ENCODE data around the gene TSPAN4. TPM values are rescaled to one million over a fixed set of nuclear protein-coding genes. Genes with fewer than 3 reads are reported as not detected.

TSPAN4 gene
- total and polyA plus RNA-seq, 9 of the 15 experiments (the other 6 are each of a cell fraction or from before 2014, with no cell fraction given) = 0.07 to 31.0 (median 15.7) TPM

DNA sequence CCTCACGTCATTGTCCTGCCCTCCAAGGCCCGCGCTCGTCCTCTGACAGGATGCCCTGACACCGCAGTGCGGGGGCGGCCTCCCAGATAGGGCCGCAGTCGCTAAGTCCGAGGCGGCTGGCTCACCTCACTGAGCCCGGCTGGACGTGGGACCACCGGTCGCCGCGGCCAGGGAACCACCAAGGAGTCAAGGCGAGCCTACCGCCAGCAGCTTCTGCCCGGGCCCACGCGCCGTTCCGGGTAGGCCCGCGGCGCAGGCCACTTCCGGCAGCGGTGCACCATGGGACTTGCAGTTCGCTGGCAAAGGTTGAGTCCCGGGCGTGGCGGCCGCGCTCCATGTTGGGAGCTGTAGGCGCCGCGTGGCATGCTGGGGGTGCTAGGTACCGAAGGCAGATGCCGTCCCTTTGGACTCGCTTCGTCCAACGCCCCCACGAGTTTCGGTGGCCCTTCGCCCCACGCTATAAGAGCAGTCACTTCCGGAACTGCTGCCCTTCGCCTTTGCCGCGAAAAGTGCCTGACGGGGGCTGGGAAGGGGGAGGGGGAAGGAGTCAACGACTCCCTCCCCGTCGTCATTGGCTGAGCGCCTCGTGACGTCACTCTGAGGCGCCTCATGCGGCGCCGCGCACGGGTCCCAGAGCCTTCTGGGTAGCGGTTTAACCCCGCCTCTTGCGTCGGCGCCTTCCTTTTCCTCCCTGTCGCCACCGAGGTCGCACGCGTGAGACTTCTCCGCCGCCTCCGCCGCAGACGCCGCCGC is 33.2 kb upstream of the TSPAN4 start, which contains the start of gene RPLP2 (continued):
- TF ChIP-seq, protein P1, sequence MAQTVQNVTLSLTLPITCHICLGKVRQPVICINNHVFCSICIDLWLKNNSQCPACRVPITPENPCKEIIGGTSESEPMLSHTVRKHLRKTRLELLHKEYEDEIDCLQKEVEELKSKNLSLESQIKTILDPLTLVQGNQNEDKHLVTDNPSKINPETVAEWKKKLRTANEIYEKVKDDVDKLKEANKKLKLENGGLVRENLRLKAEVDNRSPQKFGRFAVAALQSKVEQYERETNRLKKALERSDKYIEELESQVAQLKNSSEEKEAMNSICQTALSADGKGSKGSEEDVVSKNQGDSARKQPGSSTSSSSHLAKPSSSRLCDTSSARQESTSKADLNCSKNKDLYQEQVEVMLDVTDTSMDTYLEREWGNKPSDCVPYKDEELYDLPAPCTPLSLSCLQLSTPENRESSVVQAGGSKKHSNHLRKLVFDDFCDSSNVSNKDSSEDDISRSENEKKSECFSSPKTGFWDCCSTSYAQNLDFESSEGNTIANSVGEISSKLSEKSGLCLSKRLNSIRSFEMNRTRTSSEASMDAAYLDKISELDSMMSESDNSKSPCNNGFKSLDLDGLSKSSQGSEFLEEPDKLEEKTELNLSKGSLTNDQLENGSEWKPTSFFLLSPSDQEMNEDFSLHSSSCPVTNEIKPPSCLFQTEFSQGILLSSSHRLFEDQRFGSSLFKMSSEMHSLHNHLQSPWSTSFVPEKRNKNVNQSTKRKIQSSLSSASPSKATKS (CRISPR knock-in tag; IDR thresholded peaks at IDR 0.05) = no peak
- TF ChIP-seq ZFP1 (CRISPR knock-in tag; IDR thresholded peaks at IDR 0.05) (no peak), COPS2 (conservative IDR thresholded peaks at IDR 0.05) (no peak), HMG20B (CRISPR knock-in tag; IDR thresholded peaks at IDR 0.05) (no peak), KLF6 (CRISPR knock-in tag; IDR thresholded peaks at IDR 0.05; ENCODE audit: borderline replicate concordance) (0 out of 2 replicates have a peak, but pooled peaks have one; percentile 18), FOXK2 (conservative IDR thresholded peaks at IDR 0.05 in 1 of 2, IDR thresholded peaks at IDR 0.05 in 1 of 2; ENCODE audit: low read depth in 2 of 2) (peak; percentile 51 to 70; a peak in 2 of 4 replicates), NRF1 (conservative IDR thresholded peaks at IDR 0.05 in 1 of 2, IDR thresholded peaks at IDR 0.05 in 1 of 2) (peak; percentile 79 to 85), GABPA (tag; conservative IDR thresholded peaks at IDR 0.05; ENCODE audit: low read depth) (peak; percentile 99), PTTG1 (tag; IDR thresholded peaks at IDR 0.05; ENCODE audit: low read depth) (no peak)
- TF ChIP-seq, protein P2, sequence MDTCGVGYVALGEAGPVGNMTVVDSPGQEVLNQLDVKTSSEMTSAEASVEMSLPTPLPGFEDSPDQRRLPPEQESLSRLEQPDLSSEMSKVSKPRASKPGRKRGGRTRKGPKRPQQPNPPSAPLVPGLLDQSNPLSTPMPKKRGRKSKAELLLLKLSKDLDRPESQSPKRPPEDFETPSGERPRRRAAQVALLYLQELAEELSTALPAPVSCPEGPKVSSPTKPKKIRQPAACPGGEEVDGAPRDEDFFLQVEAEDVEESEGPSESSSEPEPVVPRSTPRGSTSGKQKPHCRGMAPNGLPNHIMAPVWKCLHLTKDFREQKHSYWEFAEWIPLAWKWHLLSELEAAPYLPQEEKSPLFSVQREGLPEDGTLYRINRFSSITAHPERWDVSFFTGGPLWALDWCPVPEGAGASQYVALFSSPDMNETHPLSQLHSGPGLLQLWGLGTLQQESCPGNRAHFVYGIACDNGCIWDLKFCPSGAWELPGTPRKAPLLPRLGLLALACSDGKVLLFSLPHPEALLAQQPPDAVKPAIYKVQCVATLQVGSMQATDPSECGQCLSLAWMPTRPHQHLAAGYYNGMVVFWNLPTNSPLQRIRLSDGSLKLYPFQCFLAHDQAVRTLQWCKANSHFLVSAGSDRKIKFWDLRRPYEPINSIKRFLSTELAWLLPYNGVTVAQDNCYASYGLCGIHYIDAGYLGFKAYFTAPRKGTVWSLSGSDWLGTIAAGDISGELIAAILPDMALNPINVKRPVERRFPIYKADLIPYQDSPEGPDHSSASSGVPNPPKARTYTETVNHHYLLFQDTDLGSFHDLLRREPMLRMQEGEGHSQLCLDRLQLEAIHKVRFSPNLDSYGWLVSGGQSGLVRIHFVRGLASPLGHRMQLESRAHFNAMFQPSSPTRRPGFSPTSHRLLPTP (IDR thresholded peaks at IDR 0.05; ENCODE audit: borderline replicate concordance, extremely low read depth, insufficient read length) = no peak
- TF ChIP-seq, protein P3, sequence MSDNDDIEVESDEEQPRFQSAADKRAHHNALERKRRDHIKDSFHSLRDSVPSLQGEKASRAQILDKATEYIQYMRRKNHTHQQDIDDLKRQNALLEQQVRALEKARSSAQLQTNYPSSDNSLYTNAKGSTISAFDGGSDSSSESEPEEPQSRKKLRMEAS (CRISPR knock-in tag; IDR thresholded peaks at IDR 0.05) = peak; percentile 96
- TF ChIP-seq, protein P4, sequence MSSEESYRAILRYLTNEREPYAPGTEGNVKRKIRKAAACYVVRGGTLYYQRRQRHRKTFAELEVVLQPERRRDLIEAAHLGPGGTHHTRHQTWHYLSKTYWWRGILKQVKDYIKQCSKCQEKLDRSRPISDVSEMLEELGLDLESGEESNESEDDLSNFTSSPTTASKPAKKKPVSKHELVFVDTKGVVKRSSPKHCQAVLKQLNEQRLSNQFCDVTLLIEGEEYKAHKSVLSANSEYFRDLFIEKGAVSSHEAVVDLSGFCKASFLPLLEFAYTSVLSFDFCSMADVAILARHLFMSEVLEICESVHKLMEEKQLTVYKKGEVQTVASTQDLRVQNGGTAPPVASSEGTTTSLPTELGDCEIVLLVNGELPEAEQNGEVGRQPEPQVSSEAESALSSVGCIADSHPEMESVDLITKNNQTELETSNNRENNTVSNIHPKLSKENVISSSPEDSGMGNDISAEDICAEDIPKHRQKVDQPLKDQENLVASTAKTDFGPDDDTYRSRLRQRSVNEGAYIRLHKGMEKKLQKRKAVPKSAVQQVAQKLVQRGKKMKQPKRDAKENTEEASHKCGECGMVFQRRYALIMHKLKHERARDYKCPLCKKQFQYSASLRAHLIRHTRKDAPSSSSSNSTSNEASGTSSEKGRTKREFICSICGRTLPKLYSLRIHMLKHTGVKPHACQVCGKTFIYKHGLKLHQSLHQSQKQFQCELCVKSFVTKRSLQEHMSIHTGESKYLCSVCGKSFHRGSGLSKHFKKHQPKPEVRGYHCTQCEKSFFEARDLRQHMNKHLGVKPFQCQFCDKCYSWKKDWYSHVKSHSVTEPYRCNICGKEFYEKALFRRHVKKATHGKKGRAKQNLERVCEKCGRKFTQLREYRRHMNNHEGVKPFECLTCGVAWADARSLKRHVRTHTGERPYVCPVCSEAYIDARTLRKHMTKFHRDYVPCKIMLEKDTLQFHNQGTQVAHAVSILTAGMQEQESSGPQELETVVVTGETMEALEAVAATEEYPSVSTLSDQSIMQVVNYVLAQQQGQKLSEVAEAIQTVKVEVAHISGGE (CRISPR knock-in tag; IDR thresholded peaks at IDR 0.05) = peak in 2 of 3 experiments; percentile 71 to 95; a peak in 4 of 6 replicates
- TF ChIP-seq, protein P5, sequence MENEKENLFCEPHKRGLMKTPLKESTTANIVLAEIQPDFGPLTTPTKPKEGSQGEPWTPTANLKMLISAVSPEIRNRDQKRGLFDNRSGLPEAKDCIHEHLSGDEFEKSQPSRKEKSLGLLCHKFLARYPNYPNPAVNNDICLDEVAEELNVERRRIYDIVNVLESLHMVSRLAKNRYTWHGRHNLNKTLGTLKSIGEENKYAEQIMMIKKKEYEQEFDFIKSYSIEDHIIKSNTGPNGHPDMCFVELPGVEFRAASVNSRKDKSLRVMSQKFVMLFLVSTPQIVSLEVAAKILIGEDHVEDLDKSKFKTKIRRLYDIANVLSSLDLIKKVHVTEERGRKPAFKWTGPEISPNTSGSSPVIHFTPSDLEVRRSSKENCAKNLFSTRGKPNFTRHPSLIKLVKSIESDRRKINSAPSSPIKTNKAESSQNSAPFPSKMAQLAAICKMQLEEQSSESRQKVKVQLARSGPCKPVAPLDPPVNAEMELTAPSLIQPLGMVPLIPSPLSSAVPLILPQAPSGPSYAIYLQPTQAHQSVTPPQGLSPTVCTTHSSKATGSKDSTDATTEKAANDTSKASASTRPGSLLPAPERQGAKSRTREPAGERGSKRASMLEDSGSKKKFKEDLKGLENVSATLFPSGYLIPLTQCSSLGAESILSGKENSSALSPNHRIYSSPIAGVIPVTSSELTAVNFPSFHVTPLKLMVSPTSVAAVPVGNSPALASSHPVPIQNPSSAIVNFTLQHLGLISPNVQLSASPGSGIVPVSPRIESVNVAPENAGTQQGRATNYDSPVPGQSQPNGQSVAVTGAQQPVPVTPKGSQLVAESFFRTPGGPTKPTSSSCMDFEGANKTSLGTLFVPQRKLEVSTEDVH (IDR thresholded peaks at IDR 0.05; ENCODE audit: low read depth, partially characterized antibody) = peak; percentile 96

Measured in K562 (cell line).